Cardiac muscle cell (in vitro differentiated cells and primary cell): ENCODE measurements around the gene RALA. TPM values are rescaled to one million over a fixed set of nuclear protein-coding genes. Genes with fewer than 3 reads are reported as not detected.

Source experiments
- DNase-seq, 2 donors: peaks; one replicate each; pipeline versions ENCODE4 v3.0.0 to v3.0.0-alpha.2; 2010 to 2017; ENCODE audit warnings: low read depth in 1 of 2, low spot score in 1 of 2
- H3K27ac ChIP-seq: fragments of 200-600 bp; sonication (generic); 2 replicates; pipeline ENCODE4 v1.5.1; 2016
- H3K27me3 ChIP-seq: fragments of 200-600 bp; sonication (generic); 2 replicates; pipeline ENCODE4 v1.6.0; 2016; ENCODE audit warnings: control low read depth
- H3K36me3 ChIP-seq: fragments of 200-600 bp; sonication (generic); 2 replicates; pipeline ENCODE4 v1.5.1; 2016; ENCODE audit warnings: control low read depth
- H3K4me1 ChIP-seq: fragments of 200-600 bp; sonication (generic); 2 replicates; pipeline ENCODE4 v1.8.1; 2017; ENCODE audit warnings: low read depth, mild to moderate bottlenecking, mixed run types
- H3K4me3 ChIP-seq: fragments of 200-600 bp; sonication (generic); 2 replicates; pipeline ENCODE4 v1.5.1; 2016; ENCODE audit warnings: mild to moderate bottlenecking
- H3K9me3 ChIP-seq: fragments of 200-600 bp; sonication (generic); 2 replicates; pipeline ENCODE4 v1.5.1; 2017; ENCODE audit warnings: low read depth, mild to moderate bottlenecking, control low read depth
- polyA plus RNA-seq: library from polyadenylated mRNA; unstranded; fragments of >200 nt; fragmentation: Nextera tagmentation; extraction: Ambion mirVana; gene quantifications from 2 replicates; pipeline ENCODE4 v1.2.1, GENCODE V29; 2016
- total RNA-seq: library from RNA; depleted of rRNA; stranded (reverse); fragments of >200 nt; gene quantifications from 2 replicates; pipeline ENCODE4 v1.2.3, GENCODE V29; 2016
- TF ChIP-seq, protein P1 (sequence below): IDR thresholded peaks from 2 replicates; pipeline ENCODE4 v1.5.1; 2012; ENCODE audit warnings: low read depth, mild to moderate bottlenecking, low read length

RALA gene
- total and polyA plus RNA-seq, 2 experiments from 2014 or later = 7.3 to 44.4 TPM

DNA sequence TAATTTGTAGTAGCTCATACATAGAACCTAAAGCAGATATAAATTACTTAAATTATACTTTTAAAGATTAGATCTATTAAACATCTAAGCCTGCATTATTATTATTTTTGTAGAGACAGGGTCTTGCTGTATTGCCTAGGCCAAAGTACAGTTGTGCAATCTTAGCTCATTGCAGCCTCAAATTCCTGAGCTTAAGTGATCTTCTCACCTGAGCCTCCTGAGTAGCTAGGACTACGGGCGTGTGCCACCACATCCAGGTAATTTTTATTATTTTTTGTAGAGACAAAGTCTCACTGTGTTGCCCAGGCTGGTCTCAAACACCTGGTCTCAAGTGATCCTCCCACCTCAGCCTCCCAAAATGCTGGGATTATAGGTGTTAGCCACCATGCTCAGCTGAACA lies 46.7 kb downstream of the RALA start:
- no peak for DNase-seq
- H3K27me3 ChIP-seq = no peaks in the 10 kb centered on the region
- H3K36me3 ChIP-seq = no peaks in the 10 kb centered on the region
- no peak overlapping the region for H3K27ac ChIP-seq
- H3K4me3 ChIP-seq = no peak overlapping the region
- TF ChIP-seq, protein P1, sequence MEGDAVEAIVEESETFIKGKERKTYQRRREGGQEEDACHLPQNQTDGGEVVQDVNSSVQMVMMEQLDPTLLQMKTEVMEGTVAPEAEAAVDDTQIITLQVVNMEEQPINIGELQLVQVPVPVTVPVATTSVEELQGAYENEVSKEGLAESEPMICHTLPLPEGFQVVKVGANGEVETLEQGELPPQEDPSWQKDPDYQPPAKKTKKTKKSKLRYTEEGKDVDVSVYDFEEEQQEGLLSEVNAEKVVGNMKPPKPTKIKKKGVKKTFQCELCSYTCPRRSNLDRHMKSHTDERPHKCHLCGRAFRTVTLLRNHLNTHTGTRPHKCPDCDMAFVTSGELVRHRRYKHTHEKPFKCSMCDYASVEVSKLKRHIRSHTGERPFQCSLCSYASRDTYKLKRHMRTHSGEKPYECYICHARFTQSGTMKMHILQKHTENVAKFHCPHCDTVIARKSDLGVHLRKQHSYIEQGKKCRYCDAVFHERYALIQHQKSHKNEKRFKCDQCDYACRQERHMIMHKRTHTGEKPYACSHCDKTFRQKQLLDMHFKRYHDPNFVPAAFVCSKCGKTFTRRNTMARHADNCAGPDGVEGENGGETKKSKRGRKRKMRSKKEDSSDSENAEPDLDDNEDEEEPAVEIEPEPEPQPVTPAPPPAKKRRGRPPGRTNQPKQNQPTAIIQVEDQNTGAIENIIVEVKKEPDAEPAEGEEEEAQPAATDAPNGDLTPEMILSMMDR = no peak
- H3K9me3 ChIP-seq = no peaks in the 10 kb centered on the region
- H3K4me1 ChIP-seq = peaks cover 10% of the 10 kb centered on the region

DNA sequence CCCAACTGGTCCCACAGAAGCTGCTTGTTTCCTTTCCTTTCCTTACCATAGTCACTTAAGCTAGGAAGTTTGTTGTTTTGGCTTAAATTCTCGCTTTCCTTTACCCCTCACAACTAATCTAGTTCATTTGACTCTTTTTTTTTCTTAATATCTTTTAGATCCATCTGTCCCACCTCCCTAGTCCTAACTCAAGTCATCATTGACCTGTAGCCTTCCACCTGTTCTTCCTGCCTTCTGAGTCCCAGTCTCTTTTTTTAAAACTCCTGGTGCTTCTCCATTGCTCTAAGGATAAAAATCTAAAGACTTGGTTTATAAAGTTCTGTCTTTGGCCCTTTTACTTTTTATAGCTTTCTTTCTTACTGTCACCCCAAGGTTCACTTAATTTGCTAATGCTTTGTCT lies 47.6 kb downstream of the RALA start:
- no peak for DNase-seq
- no peaks in the 10 kb centered on the region for H3K27me3 ChIP-seq
- no peaks in the 10 kb centered on the region for H3K36me3 ChIP-seq
- peaks cover 10% of the 10 kb centered on the region for H3K4me1 ChIP-seq
- TF ChIP-seq, protein P1 = no peak
- no peak overlapping the region for H3K4me3 ChIP-seq
- no peaks in the 10 kb centered on the region for H3K9me3 ChIP-seq
- H3K27ac ChIP-seq = no peak overlapping the region

DNA sequence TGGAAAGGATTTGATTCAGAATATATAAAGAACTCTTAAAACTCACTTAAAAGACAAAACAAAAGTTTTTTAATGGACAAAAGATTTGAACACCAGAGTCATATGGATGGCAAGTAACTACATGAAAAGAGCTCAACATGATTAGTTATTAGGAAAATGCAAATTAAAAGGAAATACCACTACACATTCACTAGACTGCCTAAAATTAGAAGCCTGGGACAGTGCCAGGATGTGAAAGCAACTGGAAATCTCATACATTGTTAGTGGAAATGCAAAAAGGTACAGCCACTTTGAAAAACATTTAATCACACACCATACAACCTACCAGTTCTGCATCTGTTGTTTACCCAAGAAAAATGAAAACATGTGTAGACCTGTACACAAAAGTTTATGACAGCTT lies 48.8 kb downstream of the RALA start:
- peak in 1 of 2 donors; percentile 29 for DNase-seq
- H3K36me3 ChIP-seq = no peaks in the 10 kb centered on the region
- H3K4me1 ChIP-seq = peaks cover 10% of the 10 kb centered on the region
- H3K9me3 ChIP-seq = no peaks in the 10 kb centered on the region
- no peaks in the 10 kb centered on the region for H3K27me3 ChIP-seq
- H3K4me3 ChIP-seq = no peak overlapping the region
- H3K27ac ChIP-seq = no peak overlapping the region
- TF ChIP-seq, protein P1 = no peak

DNA sequence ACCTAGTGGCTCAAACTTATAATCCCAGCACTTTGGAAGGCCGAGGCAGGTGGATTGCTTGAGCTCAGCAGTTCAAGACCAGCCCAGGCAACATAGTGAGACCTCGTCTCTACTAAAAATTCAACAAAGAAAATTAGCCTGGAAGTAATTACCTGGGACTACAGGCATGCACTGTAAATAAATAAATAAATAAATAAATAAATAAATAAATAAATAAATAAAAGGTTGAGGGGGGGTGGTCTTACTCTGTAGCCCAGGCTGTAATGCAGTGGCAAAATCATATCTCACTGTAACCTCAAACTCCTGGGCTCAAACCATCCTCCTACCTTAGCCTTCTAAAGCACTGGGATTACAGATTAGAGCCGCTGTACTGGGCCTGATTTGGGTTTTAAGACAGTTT lies 50.5 kb downstream of the RALA start:
- Histone ChIP-seq H3K27ac (no peak overlapping the region), H3K36me3 (no peaks in the 10 kb centered on the region), H3K4me3 (no peak overlapping the region), H3K27me3 (no peaks in the 10 kb centered on the region), H3K9me3 (no peaks in the 10 kb centered on the region), H3K4me1 (peaks cover 10% of the 10 kb centered on the region)
- TF ChIP-seq, protein P1 = no peak
- no peak for DNase-seq

DNA sequence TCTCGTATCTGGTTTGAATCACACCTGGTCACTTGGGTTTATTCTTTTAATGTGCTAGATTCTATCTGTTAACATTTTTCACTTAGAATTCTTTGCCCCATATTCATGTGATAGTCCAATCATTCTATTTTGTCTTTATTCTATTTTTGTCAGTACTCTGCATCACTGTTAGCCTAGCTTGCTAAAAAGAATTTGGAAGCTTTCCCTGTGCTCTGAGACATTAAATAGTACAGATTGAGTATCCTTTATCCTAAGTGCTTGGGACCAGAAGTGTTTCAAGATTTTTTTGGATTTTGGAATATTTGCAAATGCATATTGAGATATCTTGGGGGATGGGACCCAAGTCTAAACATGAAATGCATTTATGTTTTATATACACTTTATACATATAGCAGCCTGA lies 51.0 kb downstream of the RALA start:
- Histone ChIP-seq H3K9me3 (no peaks in the 10 kb centered on the region), H3K27me3 (no peaks in the 10 kb centered on the region), H3K36me3 (no peaks in the 10 kb centered on the region), H3K27ac (no peak overlapping the region), H3K4me1 (peaks cover 10% of the 10 kb centered on the region), H3K4me3 (no peak overlapping the region)
- TF ChIP-seq, protein P1 = no peak
- no peak for DNase-seq

DNA sequence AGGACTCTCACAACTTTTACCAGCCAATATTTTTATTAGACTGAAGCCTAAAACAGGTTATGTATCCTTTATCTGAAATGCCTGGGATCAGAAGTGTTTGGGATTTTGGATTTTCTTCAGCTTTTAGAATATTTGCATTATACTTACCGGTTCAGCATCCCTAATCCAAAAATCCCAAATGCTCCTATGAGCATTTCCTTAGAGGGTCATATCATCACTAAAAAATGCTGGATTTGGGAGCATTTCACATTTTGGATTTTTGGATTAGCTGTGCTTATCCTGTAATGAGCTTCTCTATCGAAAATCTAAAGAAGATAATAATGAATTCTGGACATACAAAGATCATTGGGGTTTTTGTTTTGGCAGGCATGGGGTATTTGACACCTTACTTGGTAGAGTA lies 53.0 kb downstream of the RALA start:
- Histone ChIP-seq H3K27me3 (no peaks in the 10 kb centered on the region), H3K27ac (no peak overlapping the region), H3K4me1 (peaks cover 10% of the 10 kb centered on the region), H3K36me3 (no peaks in the 10 kb centered on the region), H3K9me3 (no peaks in the 10 kb centered on the region), H3K4me3 (no peak overlapping the region)
- no peak for DNase-seq
- TF ChIP-seq, protein P1 = no peak
